Measurements from ENCODE around the gene HOXD8.

DNA sequence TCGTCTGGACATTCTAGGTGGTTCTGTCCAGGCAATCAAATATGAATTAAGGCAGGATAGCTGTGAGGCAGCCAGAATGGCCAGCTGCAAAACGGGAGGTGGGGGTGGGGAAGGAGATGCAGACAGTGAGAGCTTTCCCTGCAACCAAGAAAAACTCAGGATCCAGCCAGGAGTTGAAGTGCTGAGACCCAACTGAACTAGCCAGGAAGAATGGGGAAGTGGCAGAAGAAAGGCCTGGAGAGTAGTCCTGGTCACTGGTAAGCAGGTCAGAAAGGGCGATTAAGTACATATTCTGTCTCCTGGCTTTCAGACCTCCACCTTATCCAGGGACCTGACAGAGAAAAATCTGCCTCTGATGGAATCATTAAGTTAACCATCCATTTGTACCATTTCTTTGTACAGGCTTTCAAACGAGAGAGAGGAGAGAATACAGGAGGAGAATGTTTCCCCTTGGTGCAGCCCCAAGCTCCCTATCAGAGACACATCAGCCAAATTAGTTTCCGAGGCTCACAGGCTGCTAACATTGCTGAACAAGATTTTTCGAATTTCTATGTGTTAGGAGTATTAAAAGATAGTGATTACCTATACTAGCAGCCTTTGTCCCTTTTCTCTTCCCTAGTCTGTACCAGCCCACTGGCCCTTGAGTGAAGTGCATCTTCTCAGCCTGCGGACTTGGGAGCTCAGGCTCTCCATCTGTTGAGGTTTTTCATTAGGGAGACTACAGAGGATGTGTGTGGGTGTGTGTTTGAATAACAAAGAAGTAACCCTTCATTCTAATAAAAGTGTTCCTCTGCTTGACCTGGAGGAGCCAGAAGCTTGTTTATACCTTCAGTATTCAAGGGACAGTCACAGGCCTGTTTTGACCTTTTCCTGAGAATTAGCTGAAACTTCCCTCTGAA, 46.5 kb downstream of the HOXD8 start:
- TF ChIP-seq POLR2A (IDR thresholded peaks at IDR 0.05) (no peak), EP300 (IDR thresholded peaks at IDR 0.05) (no peak)
- TF ChIP-seq, protein P1, sequence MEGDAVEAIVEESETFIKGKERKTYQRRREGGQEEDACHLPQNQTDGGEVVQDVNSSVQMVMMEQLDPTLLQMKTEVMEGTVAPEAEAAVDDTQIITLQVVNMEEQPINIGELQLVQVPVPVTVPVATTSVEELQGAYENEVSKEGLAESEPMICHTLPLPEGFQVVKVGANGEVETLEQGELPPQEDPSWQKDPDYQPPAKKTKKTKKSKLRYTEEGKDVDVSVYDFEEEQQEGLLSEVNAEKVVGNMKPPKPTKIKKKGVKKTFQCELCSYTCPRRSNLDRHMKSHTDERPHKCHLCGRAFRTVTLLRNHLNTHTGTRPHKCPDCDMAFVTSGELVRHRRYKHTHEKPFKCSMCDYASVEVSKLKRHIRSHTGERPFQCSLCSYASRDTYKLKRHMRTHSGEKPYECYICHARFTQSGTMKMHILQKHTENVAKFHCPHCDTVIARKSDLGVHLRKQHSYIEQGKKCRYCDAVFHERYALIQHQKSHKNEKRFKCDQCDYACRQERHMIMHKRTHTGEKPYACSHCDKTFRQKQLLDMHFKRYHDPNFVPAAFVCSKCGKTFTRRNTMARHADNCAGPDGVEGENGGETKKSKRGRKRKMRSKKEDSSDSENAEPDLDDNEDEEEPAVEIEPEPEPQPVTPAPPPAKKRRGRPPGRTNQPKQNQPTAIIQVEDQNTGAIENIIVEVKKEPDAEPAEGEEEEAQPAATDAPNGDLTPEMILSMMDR (IDR thresholded peaks at IDR 0.05) = no peak
